Fibroblast of skin of right quadriceps (primary cell): ENCODE data around the gene LHFPL2.

ENCODE experiments used
- DNase-seq: peaks from one replicate; pipeline ENCODE4 v3.0.0-alpha.2; 2013

LHFPL2 gene

GRCh38 chr5:78593465-78593864 is 55.1 kb downstream of the LHFPL2 start:
- DNase-seq: no peak

- no peak for DNase-seq
Observed at GRCh38 chr5:78592735-78593386, 55.7 kb downstream of the LHFPL2 start.

- DNase-seq: no peak
Observed at GRCh38 chr5:78591972-78592700, 56.4 kb downstream of the LHFPL2 start.

GRCh38 chr5:78591138-78591612 is 57.4 kb downstream of the LHFPL2 start:
- peak; percentile 86 for DNase-seq

- no peak for DNase-seq
Observed at GRCh38 chr5:78589923-78590322, 58.6 kb downstream of the LHFPL2 start.

- no peak for DNase-seq
Observed at GRCh38 chr5:78588507-78588906, 60.1 kb downstream of the LHFPL2 start.

- peak; percentile 54 for DNase-seq
Observed at GRCh38 chr5:78587775-78588291, 60.7 kb downstream of the LHFPL2 start.

- DNase-seq: no peak
Observed at GRCh38 chr5:78587081-78587774, 61.3 kb downstream of the LHFPL2 start.

GRCh38 chr5:78586251-78586650 is 62.3 kb downstream of the LHFPL2 start:
- peak; percentile 98 for DNase-seq

- no peak for DNase-seq
Observed at GRCh38 chr5:78578015-78578414, 70.6 kb downstream of the LHFPL2 start.

GRCh38 chr5:78577071-78577807 is 71.3 kb downstream of the LHFPL2 start:
- DNase-seq: no peak

GRCh38 chr5:78576376-78576775 is 72.2 kb downstream of the LHFPL2 start:
- DNase-seq: no peak

GRCh38 chr5:78574731-78575161 is 73.8 kb downstream of the LHFPL2 start:
- DNase-seq: no peak

- no peak for DNase-seq
Observed at GRCh38 chr5:78574131-78574673, 74.4 kb downstream of the LHFPL2 start.

GRCh38 chr5:78573318-78573717 is 75.3 kb downstream of the LHFPL2 start:
- no peak for DNase-seq

- no peak for DNase-seq
Observed at GRCh38 chr5:78570646-78571045, 77.9 kb downstream of the LHFPL2 start.

GRCh38 chr5:78569441-78569840 is 79.1 kb downstream of the LHFPL2 start:
- peak; percentile 69 for DNase-seq

- DNase-seq: no peak
Observed at GRCh38 chr5:78568676-78569075, 79.9 kb downstream of the LHFPL2 start.

GRCh38 chr5:78568212-78568611 is 80.4 kb downstream of the LHFPL2 start:
- DNase-seq: no peak

GRCh38 chr5:78567617-78568016 is 81.0 kb downstream of the LHFPL2 start:
- no peak for DNase-seq

- DNase-seq: no peak
Observed at GRCh38 chr5:78566747-78567425, 81.7 kb downstream of the LHFPL2 start.

GRCh38 chr5:78565395-78565794 is 83.2 kb downstream of the LHFPL2 start:
- no peak for DNase-seq
